PC-9 (cell line): ENCODE data around the gene PTPN14. TPM values are rescaled to one million over a fixed set of nuclear protein-coding genes. Genes with fewer than 3 reads are reported as not detected.

Experiments
- BruUV-seq: library from RNA; stranded (reverse); fragments of 400-500 nt; replicated peaks from 2 replicates; lab custom pipeline; 2021; lab: Mats Ljungman, UMichigan
- CTCF ChIA-PET: fragments of 300-600 bp; sonication (Branson Sonifier 250); formaldehyde crosslinking; loops from one replicate; lab custom pipeline; 2022; ENCODE audit warnings: antibody characterized with exemption; lab: Charles Lee
- POLR2A ChIA-PET: fragments of 300-600 bp; sonication (Branson Sonifier 250); formaldehyde crosslinking; loops from one replicate; lab custom pipeline; 2022; ENCODE audit warnings: antibody characterized with exemption; ENCODE audit not compliant: unreplicated experiment; lab: Charles Lee
- DNase-seq, 2 experiments: peaks; one replicate each; pipeline versions ENCODE4 v3.0.0 to v3.0.0-alpha.2; 2015 to 2022; ENCODE audit warnings: mixed read lengths in 1 of 2
- H2AFZ ChIP-seq: fragments of 200-600 bp; sonication (generic); 2 replicates; pipeline ENCODE4 v1.8.1; 2017; ENCODE audit warnings: antibody characterized with exemption
- H3F3A ChIP-seq: fragments of 200-600 bp; sonication (generic); 2 replicates; pipeline ENCODE4 v1.8.1; 2017; ENCODE audit warnings: antibody characterized with exemption, mild to moderate bottlenecking, low read depth; ENCODE audit not compliant: insufficient read depth
- H3K27ac ChIP-seq: fragments of 200-600 bp; sonication (generic); 2 replicates; pipeline ENCODE4 v1.6.1; 2016; ENCODE audit warnings: mixed run types
- H3K27me3 ChIP-seq: fragments of 200-600 bp; sonication (generic); 2 replicates; pipeline ENCODE4 v1.6.1; 2016; ENCODE audit warnings: low read depth, mixed run types; ENCODE audit not compliant: insufficient read depth
- H3K36me3 ChIP-seq: fragments of 200-600 bp; sonication (generic); 2 replicates; pipeline ENCODE4 v1.6.1; 2016; ENCODE audit warnings: low read depth, mixed run types
- H3K4me1 ChIP-seq: fragments of 200-600 bp; sonication (generic); replicated peaks from 2 replicates; pipeline ENCODE4 v1.6.1; 2016; ENCODE audit warnings: mixed run types; ENCODE audit not compliant: insufficient read depth
- H3K4me2 ChIP-seq: fragments of 200-600 bp; sonication (generic); 2 replicates; pipeline ENCODE4 v1.6.1; 2017; ENCODE audit warnings: mixed run types
- H3K4me3 ChIP-seq: fragments of 200-600 bp; sonication (generic); 2 replicates; pipeline ENCODE4 v1.6.1; 2016; ENCODE audit warnings: mixed run types
- H3K79me2 ChIP-seq: fragments of 200-600 bp; sonication (generic); 2 replicates; pipeline ENCODE4 v1.6.1; 2017; ENCODE audit warnings: low read depth, mixed run types
- H3K9me2 ChIP-seq: fragments of 200-600 bp; sonication (generic); 2 replicates; pipeline ENCODE4 v1.8.1; 2017; ENCODE audit warnings: mild to moderate bottlenecking; ENCODE audit not compliant: insufficient read depth
- H3K9me3 ChIP-seq: fragments of 200-600 bp; sonication (generic); 2 replicates; pipeline ENCODE4 v1.8.1; 2016; ENCODE audit warnings: low read depth; ENCODE audit not compliant: insufficient read depth
- H4K20me1 ChIP-seq: fragments of 200-600 bp; sonication (generic); 2 replicates; pipeline ENCODE4 v1.8.1; 2017; ENCODE audit not compliant: insufficient read depth
- CTCF ChIP-seq: fragments of 200-600 bp; sonication (generic); conservative IDR thresholded peaks from 2 replicates; pipeline ENCODE4 v1.6.1; 2017; ENCODE audit warnings: mixed run types, antibody characterized with exemption, mild to moderate bottlenecking, moderate library complexity
- EZH2 ChIP-seq: fragments of 200-600 bp; sonication (generic); IDR thresholded peaks from 2 replicates; pipeline ENCODE4 v1.8.0; 2017; ENCODE audit warnings: antibody characterized with exemption, low read depth
- intact Hi-C: fragments of 100-400 bp; cut with micrococcal nuclease; formaldehyde crosslinking; loops from one replicate; pipeline ENCODE4 v1.10.0; 2022; ENCODE audit not compliant: unreplicated experiment
- total RNA-seq: library from RNA; stranded (reverse); gene quantifications from 2 replicates; pipeline ENCODE4 v1.2.3, GENCODE V29; 2021

PTPN14 gene
- total RNA-seq, 1 experiment from 2014 or later: 78.9 TPM

GRCh38 chr1:214505134-214505533 lies 46.3 kb downstream of the PTPN14 start:
- H3K4me1 ChIP-seq: peaks cover 47% of the 10 kb centered on the region
- H3K9me2 ChIP-seq: no peaks in the 10 kb centered on the region
- H3K27me3 ChIP-seq: no peaks in the 10 kb centered on the region
- DNase-seq: no peak
- TF ChIP-seq EZH2 (no peak), CTCF (no peak)
- H3K9me3 ChIP-seq: 0 out of 2 replicates have a peak, but pooled peaks cover 4% of the 10 kb centered on the region
- no peaks in the 10 kb centered on the region for H3K36me3 ChIP-seq
- H3K4me3 ChIP-seq: no peak overlapping the region
- POLR2A ChIA-PET: no interaction called here
- no TSS peak for BruUV-seq
- CTCF ChIA-PET: no interaction called here
- no peak overlapping the region for H3K27ac ChIP-seq
- no peaks in the 10 kb centered on the region for H4K20me1 ChIP-seq
- intact Hi-C loops: no loop called here
- no peak overlapping the region for H3K4me2 ChIP-seq
- peaks cover 57% of the 10 kb centered on the region for H3K79me2 ChIP-seq
- peaks cover 31% of the 10 kb centered on the region for H3F3A ChIP-seq
- no peak overlapping the region for H2AFZ ChIP-seq

GRCh38 chr1:214504330-214504729 lies 47.1 kb downstream of the PTPN14 start:
- Histone ChIP-seq H3K4me1 (peaks cover 47% of the 10 kb centered on the region), H4K20me1 (no peaks in the 10 kb centered on the region), H2AFZ (no peak overlapping the region), H3K27me3 (no peaks in the 10 kb centered on the region), H3K4me2 (no peak overlapping the region), H3K9me2 (no peaks in the 10 kb centered on the region), H3K4me3 (no peak overlapping the region), H3K79me2 (peaks cover 59% of the 10 kb centered on the region), H3K9me3 (no peaks in the 10 kb centered on the region), H3F3A (peaks cover 31% of the 10 kb centered on the region), H3K36me3 (no peaks in the 10 kb centered on the region), H3K27ac (no peak overlapping the region)
- DNase-seq: no peak
- ChIA-PET CTCF (no interaction called here), POLR2A (no interaction called here)
- intact Hi-C loops: no loop called here
- TF ChIP-seq CTCF (no peak), EZH2 (no peak)
- no TSS peak for BruUV-seq

- intact Hi-C loops: no loop called here
- 0 out of 2 replicates have a peak overlapping the region, but pooled peaks have one; percentile 3 for H3K4me2 ChIP-seq
- no peak overlapping the region for H3K4me3 ChIP-seq
- H3K9me3 ChIP-seq: no peaks in the 10 kb centered on the region
- no peaks in the 10 kb centered on the region for H3K9me2 ChIP-seq
- peaks cover 65% of the 10 kb centered on the region for H3K79me2 ChIP-seq
- H3K4me1 ChIP-seq: peaks cover 47% of the 10 kb centered on the region
- no peaks in the 10 kb centered on the region for H3K27me3 ChIP-seq
- BruUV-seq: no TSS peak
- ChIA-PET CTCF (no interaction called here), POLR2A (no interaction called here)
- no peak overlapping the region for H2AFZ ChIP-seq
- TF ChIP-seq CTCF: no peak
- TF ChIP-seq EZH2: no peak
- peak in 1 of 2 experiments; percentile 73 for DNase-seq
- no peak overlapping the region for H3K27ac ChIP-seq
- H4K20me1 ChIP-seq: no peaks in the 10 kb centered on the region
- no peaks in the 10 kb centered on the region for H3K36me3 ChIP-seq
- peaks cover 31% of the 10 kb centered on the region for H3F3A ChIP-seq
Measured at GRCh38 chr1:214503553-214503952, 47.8 kb downstream of the PTPN14 start.
